Transverse colon (tissue), 4 donors: ENCODE results near the gene ALDH16A1. TPM values are rescaled to one million over a fixed set of nuclear protein-coding genes. Genes with fewer than 3 reads are reported as not detected.
A peak's percentile ranks its signal among the peaks of the same experiment; 100 is the strongest.

Experiments used
- DNase-seq: peaks from one replicate; pipeline ENCODE4 v3.0.0-alpha.2; 2019
- H3K27ac ChIP-seq, 4 donors: fragments of 200-600 bp; sonication (generic); 2 replicates each; pipeline ENCODE4 v1.5.1; 2016 to 2018; ENCODE audit warnings: inconsistent platforms in 4 of 4
- H3K27me3 ChIP-seq: fragments of 200-600 bp; sonication (generic); 2 replicates; pipeline ENCODE4 v1.5.1; 2017; ENCODE audit warnings: inconsistent platforms
- H3K36me3 ChIP-seq, 4 donors: fragments of 200-600 bp; sonication (generic); 2 replicates each; pipeline ENCODE4 v1.5.1; 2017 to 2019; ENCODE audit warnings: inconsistent platforms in 4 of 4
- H3K4me1 ChIP-seq, 4 donors: fragments of 200-600 bp; sonication (generic); 2 replicates each; pipeline ENCODE4 v1.5.1; 2017 to 2020; ENCODE audit warnings: inconsistent platforms in 4 of 4
- H3K4me3 ChIP-seq, 4 donors: fragments of 200-600 bp; sonication (generic); 1 replicate in 1 of 4; 2 replicates in 3 of 4; pipeline versions ENCODE4 v1.5.1 to v1.6.1; 2017 to 2019; ENCODE audit warnings: inconsistent platforms in 4 of 4
- H3K9me3 ChIP-seq, 2 donors: fragments of 200-600 bp; sonication (generic); 2 replicates each; pipeline ENCODE4 v1.5.1; 2017 to 2019; ENCODE audit warnings: inconsistent platforms in 2 of 2
- EP300 ChIP-seq: sonication (generic); formaldehyde crosslinking; IDR thresholded peaks from one replicate; pipeline ENCODE4 v1.6.1; 2017; ENCODE audit warnings: antibody characterized with exemption, low read depth
- POLR2A ChIP-seq: fragments of 450-650 bp; IDR thresholded peaks from one replicate; pipeline ENCODE4 v1.6.1; 2016; ENCODE audit warnings: antibody characterized with exemption, mild to moderate bottlenecking, moderate library complexity
- POLR2AphosphoS5 ChIP-seq, 3 donors: sonication (generic); formaldehyde crosslinking; IDR thresholded peaks; one replicate each; pipeline ENCODE4 v1.6.1; 2016; ENCODE audit warnings: antibody characterized with exemption in 3 of 3
- WGBS, 2 donors: methylation state at CpG; one replicate each; pipeline ENCODE4 v1.1.5; 2018; ENCODE audit warnings: low coverage in 1 of 2; 5-methylcytosine and 5-hydroxymethylcytosine counted together
- in situ Hi-C, 4 donors: fragments of 200-750 bp; cut with MboI; loops; one replicate each; pipeline versions ENCODE4 v1.15.0 to v1.15.1; 2017; ENCODE audit warnings: low sequenced_read_pairs in 3 of 4, low pct_ligation_motif_present in 1 of 4, low pct_unique_long_range_greater_than_20kb in 1 of 4
- intact Hi-C: fragments of 100-400 bp; cut with DNase I; formaldehyde crosslinking; loops from one replicate; pipeline ENCODE4 v1.15.1; 2023; ENCODE audit warnings: low total_unique reads
- total RNA-seq, 4 donors: library from RNA; depleted of rRNA; stranded (reverse); fragments of >200 nt; gene quantifications; one replicate each; pipeline ENCODE4 v1.1.0, GENCODE V29; 2016
- TF ChIP-seq, protein P1 (sequence below), 5 experiments: fragments of 200-600 bp in 3 of 5; fragments of 450-650 bp in 2 of 5; sonication (generic) in 3 of 5; IDR thresholded peaks; 1 replicate in 2 of 5; 2 replicates in 3 of 5; pipeline ENCODE4 v1.5.1; 2016 to 2017; ENCODE audit warnings: antibody characterized with exemption in 5 of 5, inconsistent platforms in 3 of 5, mild to moderate bottlenecking in 2 of 5, moderate library complexity in 1 of 5

The ALDH16A1 gene
- total RNA-seq, 4 donors from 2014 or later = 24.3 to 465 (median 43.1) TPM

DNA sequence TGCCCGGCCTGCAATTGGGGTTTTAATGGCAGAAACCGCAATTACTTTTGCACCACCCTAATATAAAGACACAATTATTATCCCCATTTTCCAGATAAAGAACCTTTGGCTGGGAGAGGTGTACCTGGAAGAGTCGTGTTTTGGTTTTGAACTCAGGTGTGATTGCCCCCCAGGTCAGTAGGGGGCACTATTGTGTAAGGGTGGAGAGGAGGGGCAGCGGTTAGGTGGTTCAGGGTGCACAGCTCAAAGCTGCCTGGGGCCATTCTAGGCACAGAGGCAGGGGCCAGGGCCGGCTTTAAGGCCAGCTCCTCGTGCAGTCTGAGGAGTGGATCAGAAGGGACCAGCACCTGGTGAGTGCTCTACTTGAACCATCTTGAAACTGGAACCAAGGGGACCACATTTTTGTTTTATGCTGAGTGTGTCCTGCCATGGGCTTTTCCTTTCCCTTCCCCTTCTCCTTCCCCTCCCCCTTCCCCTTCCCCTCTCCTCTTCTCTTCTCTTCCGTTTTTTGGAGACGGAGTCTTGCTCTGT is 53.6 kb downstream of the ALDH16A1 start:
- no peaks in the 10 kb centered on the region for H3K27me3 ChIP-seq
- TF ChIP-seq EP300 (no peak), POLR2A (no peak), POLR2AphosphoS5 (IDR thresholded peaks at IDR 0.05) (no peak)
- TF ChIP-seq, protein P1, sequence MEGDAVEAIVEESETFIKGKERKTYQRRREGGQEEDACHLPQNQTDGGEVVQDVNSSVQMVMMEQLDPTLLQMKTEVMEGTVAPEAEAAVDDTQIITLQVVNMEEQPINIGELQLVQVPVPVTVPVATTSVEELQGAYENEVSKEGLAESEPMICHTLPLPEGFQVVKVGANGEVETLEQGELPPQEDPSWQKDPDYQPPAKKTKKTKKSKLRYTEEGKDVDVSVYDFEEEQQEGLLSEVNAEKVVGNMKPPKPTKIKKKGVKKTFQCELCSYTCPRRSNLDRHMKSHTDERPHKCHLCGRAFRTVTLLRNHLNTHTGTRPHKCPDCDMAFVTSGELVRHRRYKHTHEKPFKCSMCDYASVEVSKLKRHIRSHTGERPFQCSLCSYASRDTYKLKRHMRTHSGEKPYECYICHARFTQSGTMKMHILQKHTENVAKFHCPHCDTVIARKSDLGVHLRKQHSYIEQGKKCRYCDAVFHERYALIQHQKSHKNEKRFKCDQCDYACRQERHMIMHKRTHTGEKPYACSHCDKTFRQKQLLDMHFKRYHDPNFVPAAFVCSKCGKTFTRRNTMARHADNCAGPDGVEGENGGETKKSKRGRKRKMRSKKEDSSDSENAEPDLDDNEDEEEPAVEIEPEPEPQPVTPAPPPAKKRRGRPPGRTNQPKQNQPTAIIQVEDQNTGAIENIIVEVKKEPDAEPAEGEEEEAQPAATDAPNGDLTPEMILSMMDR (IDR thresholded peaks at IDR 0.05) = peak; percentile 74 to 92 (median 81)
- no peaks in the 10 kb centered on the region for H3K36me3 ChIP-seq
- 28 to 45% methylated on average over 5 to 8 of the region's 8 CpGs for WGBS, 2 donors
- H3K4me3 ChIP-seq = no peak overlapping the region
- no peaks in the 10 kb centered on the region for H3K9me3 ChIP-seq
- no peak overlapping the region for H3K27ac ChIP-seq
- intact Hi-C loops = no loop called here
- DNase-seq = peak; percentile 83
- in situ Hi-C loops = loop anchor here in 1 of 4 donors (5.0 kb wide), 1 partner anchor 36 kb away; no protein-coding TSS in a partner anchor
- peaks cover 3 to 14% (median 4%) of the 10 kb centered on the region in 4 donors for H3K4me1 ChIP-seq

DNA sequence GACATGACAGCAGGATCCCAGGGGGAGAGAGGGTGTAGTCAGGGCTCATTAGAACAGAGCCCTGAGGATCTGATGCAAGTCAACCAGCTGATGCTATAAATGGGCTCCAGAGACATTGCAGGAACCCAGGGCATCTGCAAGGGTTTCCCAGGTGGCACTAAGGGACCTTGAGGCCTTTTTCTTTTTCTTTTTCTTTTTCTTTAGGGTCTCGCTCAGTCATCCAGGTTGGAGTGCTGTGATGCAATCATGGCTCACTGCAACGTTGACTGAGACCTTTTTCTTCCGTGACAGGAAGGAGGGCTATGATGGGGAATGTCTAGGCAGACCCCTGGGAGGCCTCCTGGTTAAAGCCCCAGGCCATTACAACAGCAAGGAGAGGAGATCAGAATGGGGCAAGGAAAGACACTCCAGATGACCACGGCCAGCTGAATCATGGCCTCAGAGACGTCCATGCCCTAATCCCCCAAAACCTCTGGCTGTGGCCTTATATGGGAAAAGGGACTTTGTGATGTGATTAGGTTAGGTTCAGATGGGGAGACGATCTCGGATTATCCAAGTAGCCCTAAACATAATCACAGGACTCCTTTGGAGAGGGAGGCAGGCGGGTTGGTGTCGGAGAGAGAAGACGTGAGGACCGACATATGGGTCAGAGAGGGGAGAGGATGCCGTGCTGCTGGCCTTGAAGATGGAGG is 54.9 kb downstream of the ALDH16A1 start:
- no peak overlapping the region for H3K27ac ChIP-seq
- H3K4me1 ChIP-seq = peaks cover 10 to 24% (median 15%) of the 10 kb centered on the region in 4 donors
- no peak overlapping the region for H3K4me3 ChIP-seq
- TF ChIP-seq POLR2A (no peak), POLR2AphosphoS5 (IDR thresholded peaks at IDR 0.05) (no peak), EP300 (no peak)
- TF ChIP-seq, protein P1 (IDR thresholded peaks at IDR 0.05) = no peak
- no peaks in the 10 kb centered on the region for H3K9me3 ChIP-seq
- in situ Hi-C loops (loop anchor here in 1 of 4 donors (5.0 kb wide), 1 partner anchor 34 kb away; no protein-coding TSS in a partner anchor), intact Hi-C loops (no loop called here)
- no peak for DNase-seq
- no peaks in the 10 kb centered on the region for H3K27me3 ChIP-seq
- H3K36me3 ChIP-seq = no peaks in the 10 kb centered on the region
- WGBS, 2 donors = 69 to 85% methylated on average over 9 to 12 of the region's 12 CpGs

DNA sequence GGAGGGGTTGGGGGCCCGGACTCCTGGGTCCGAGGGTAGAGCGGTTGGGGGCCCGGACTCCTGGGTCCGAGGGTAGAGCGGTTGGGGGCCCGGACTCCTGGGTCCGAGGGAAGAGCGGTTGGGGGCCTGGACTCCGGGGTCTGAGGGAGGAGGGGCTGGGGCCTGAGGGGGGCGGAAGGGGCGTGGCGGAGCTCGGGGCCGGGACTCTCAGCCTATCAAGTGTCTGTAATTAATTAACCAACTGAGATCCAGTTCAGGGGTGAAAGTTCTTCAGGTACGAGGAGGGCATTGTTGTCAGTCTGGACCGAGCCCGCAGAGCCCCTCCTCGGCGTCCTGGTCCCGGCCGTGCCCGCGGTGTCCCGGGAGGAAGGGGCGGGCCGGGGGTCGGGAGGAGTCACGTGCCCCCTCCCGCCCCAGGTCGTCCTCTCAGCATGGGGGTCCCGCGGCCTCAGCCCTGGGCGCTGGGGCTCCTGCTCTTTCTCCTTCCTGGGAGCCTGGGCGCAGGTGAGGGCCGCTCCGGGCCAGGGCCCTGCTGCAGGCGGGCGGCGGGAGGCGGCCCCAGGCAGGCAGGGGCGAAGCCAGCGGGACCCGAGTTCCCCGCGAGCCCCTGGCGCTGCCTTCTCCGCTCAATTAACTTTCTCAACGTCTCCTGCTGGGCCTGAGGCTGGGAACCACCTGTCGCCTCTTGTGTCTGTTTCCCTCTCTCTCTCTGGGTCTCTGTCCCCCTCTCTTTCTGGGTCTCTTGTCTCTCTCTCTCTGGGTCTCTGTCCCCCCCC is 60.1 kb downstream of the ALDH16A1 start:
- peaks cover 12 to 41% (median 26%) of the 10 kb centered on the region in 4 donors for H3K4me1 ChIP-seq

More for the DNA sequence above, 60.1 kb downstream of the ALDH16A1 start:
- peak overlapping the region; percentile 41 to 87 (median 72) for H3K4me3 ChIP-seq
- H3K27me3 ChIP-seq = no peaks in the 10 kb centered on the region
- H3K36me3 ChIP-seq = no peaks in the 10 kb centered on the region
- peak overlapping the region; percentile 87 to 95 (median 92) for H3K27ac ChIP-seq
- TF ChIP-seq, protein P1 (IDR thresholded peaks at IDR 0.05) = no peak
- no peak for TF ChIP-seq EP300
- TF ChIP-seq POLR2AphosphoS5 (IDR thresholded peaks at IDR 0.05) = peak; percentile 50 to 65 (median 63)
- TF ChIP-seq POLR2A = peak; percentile 8
- WGBS, 2 donors = 1% methylated on average over 50 of the region's 50 CpGs; no CpG with 5 or more reads in 1 of the 2 donors
- intact Hi-C loops = no loop called here
- no peaks in the 10 kb centered on the region for H3K9me3 ChIP-seq
- in situ Hi-C loops = no loop called here
- peak; percentile 75 for DNase-seq
